HCT116 (cell line): ENCODE results near the gene LINS1. TPM values are rescaled to one million over a fixed set of nuclear protein-coding genes. Genes with fewer than 3 reads are reported as not detected.

Experiments used
- ATAC-seq: fragments of 200-7000 bp; cut with Tn5 transposase; 2 replicates; pipeline ENCODE4 v1.9.1; 2020; ENCODE audit warnings: mild to moderate bottlenecking, moderate library complexity
- BruUV-seq: library from RNA; stranded (reverse); fragments of 400-500 nt; replicated peaks from 2 replicates; lab custom pipeline; 2021; lab: Mats Ljungman, UMichigan
- CTCF ChIA-PET: fragments of 300-600 bp; sonication (Branson Sonifier 250); formaldehyde crosslinking; loops from one replicate; lab custom pipeline; 2021; ENCODE audit warnings: antibody characterized with exemption; lab: Charles Lee
- POLR2A ChIA-PET: fragments of 300-600, 350-600 bp; sonication (Branson Sonifier 250); formaldehyde crosslinking; loops from one replicate; lab custom pipeline; 2021; ENCODE audit warnings: antibody characterized with exemption; lab: Charles Lee
- RAD21 ChIA-PET, 2 experiments: fragments of 300-600 bp; sonication (Branson Sonifier 250); formaldehyde crosslinking; loops; one replicate each; lab custom pipeline; 2023; ENCODE audit warnings: low total read pairs in 2 of 2; ENCODE audit not compliant: uncharacterized antibody in 2 of 2, unreplicated experiment in 2 of 2, low non-redundant PET in 1 of 2; lab: Charles Lee
- DNase-seq: peaks from one replicate; pipeline ENCODE4 v3.0.0-alpha.2; 2010; ENCODE audit warnings: low read depth, low spot score
- H2AFZ ChIP-seq: fragments of 200-600 bp; shearing (Covaris generic), sonication (generic); 2 replicates; pipeline ENCODE4 v1.6.1; 2017; ENCODE audit warnings: low read depth, mixed run types, mixed read lengths, antibody characterized with exemption, low read length; ENCODE audit not compliant: poor library complexity, severe bottlenecking
- H3K27ac ChIP-seq: 2 replicates; pipeline ENCODE4 v1.5.1; 2012; ENCODE audit warnings: low read depth, low read length
- H3K27me3 ChIP-seq: fragments of 200-600 bp; sonication (generic); 2 replicates; pipeline ENCODE4 v1.6.1; 2016; ENCODE audit warnings: mixed run types, low read length, mixed read lengths; ENCODE audit not compliant: insufficient read depth
- H3K36me3 ChIP-seq, 2 experiments: fragments of 200-500 bp in 1 of 2; fragments of 200-600 bp in 1 of 2; sonication (Bioruptor generic) in 1 of 2; sonication (generic) in 1 of 2; 2 replicates each; pipeline versions ENCODE4 v1.5.1 to v1.6.1; 2014 to 2016; ENCODE audit warnings: low read length in 2 of 2, inconsistent platforms in 1 of 2, mixed read lengths in 1 of 2, mixed run types in 1 of 2; ENCODE audit not compliant: insufficient read depth in 2 of 2, control insufficient read depth in 1 of 2
- H3K4me1 ChIP-seq, 2 experiments: fragments of 200-600 bp in 1 of 2; sonication (generic) in 1 of 2; 2 replicates each; pipeline versions ENCODE4 v1.5.1 to v1.6.1; 2012 to 2017; ENCODE audit warnings: low read length in 2 of 2, inconsistent platforms in 1 of 2, mild to moderate bottlenecking in 1 of 2, mixed read lengths in 1 of 2, mixed run types in 1 of 2, moderate library complexity in 1 of 2; ENCODE audit not compliant: insufficient read depth in 2 of 2, control insufficient read depth in 1 of 2
- H3K4me2 ChIP-seq: fragments of 200-600 bp; sonication (generic); 2 replicates; pipeline ENCODE4 v1.6.1; 2017; ENCODE audit warnings: mixed run types, low read length, mixed read lengths
- H3K4me3 ChIP-seq, 2 experiments: fragments of 200-600 bp in 1 of 2; sonication (generic) in 1 of 2; replicated peaks in 1 of 2; 2 replicates each; pipeline ENCODE4 v1.5.1; 2011 to 2016; ENCODE audit warnings: low read length in 2 of 2, control low read depth in 1 of 2, low read depth in 1 of 2, mild to moderate bottlenecking in 1 of 2, mixed read lengths in 1 of 2, mixed run types in 1 of 2
- H3K79me2 ChIP-seq: fragments of 200-600 bp; sonication (generic); 2 replicates; pipeline ENCODE4 v1.6.1; 2017; ENCODE audit warnings: mild to moderate bottlenecking, mixed run types, low read length, moderate library complexity, mixed read lengths; ENCODE audit not compliant: insufficient read depth
- H3K9ac ChIP-seq: fragments of 200-600 bp; sonication (generic); 2 replicates; pipeline ENCODE4 v1.6.1; 2016; ENCODE audit warnings: low read length, mixed read lengths
- H3K9me2 ChIP-seq: fragments of 200-600 bp; sonication (generic), shearing (Covaris generic); 2 replicates; pipeline ENCODE4 v1.6.1; 2017; ENCODE audit warnings: mixed run types, mild to moderate bottlenecking, moderate library complexity; ENCODE audit not compliant: insufficient read depth
- H3K9me3 ChIP-seq, 2 experiments: fragments of 200-500 bp in 1 of 2; fragments of 200-600 bp in 1 of 2; sonication (Bioruptor generic) in 1 of 2; sonication (generic) in 1 of 2; 2 replicates each; pipeline ENCODE4 v1.6.1; 2014 to 2017; ENCODE audit warnings: low read length in 2 of 2, mixed read lengths in 2 of 2, inconsistent platforms in 1 of 2, low read depth in 1 of 2, mild to moderate bottlenecking in 1 of 2, mixed run types in 1 of 2, moderate library complexity in 1 of 2; ENCODE audit not compliant: control insufficient read depth in 1 of 2, insufficient read depth in 1 of 2
- H4K20me1 ChIP-seq: fragments of 200-600 bp; sonication (generic), shearing (Covaris generic); 2 replicates; pipeline ENCODE4 v1.6.1; 2017; ENCODE audit warnings: mixed run types, mild to moderate bottlenecking, moderate library complexity; ENCODE audit not compliant: insufficient read depth
- CBX3 ChIP-seq: IDR thresholded peaks from 2 replicates; pipeline ENCODE4 v1.6.1; 2012; ENCODE audit warnings: low read depth
- CEBPB ChIP-seq: IDR thresholded peaks from 2 replicates; pipeline ENCODE4 v1.6.1; 2012; ENCODE audit warnings: low read depth
- EGR1 ChIP-seq: IDR thresholded peaks from 2 replicates; pipeline ENCODE4 v1.6.1; 2012; ENCODE audit warnings: low read depth
- EZH2 ChIP-seq: fragments of 200-600 bp; sonication (generic); IDR thresholded peaks from 2 replicates; pipeline ENCODE4 v1.6.1; 2017; ENCODE audit warnings: antibody characterized with exemption, mixed run types
- EZH2phosphoT487 ChIP-seq: fragments of 200-600 bp; IDR thresholded peaks from 2 replicates; pipeline ENCODE4 v1.6.1; 2018; ENCODE audit warnings: antibody characterized with exemption, borderline replicate concordance
- FOSL1 ChIP-seq: IDR thresholded peaks from 2 replicates; pipeline ENCODE4 v1.6.1; 2012; ENCODE audit warnings: low read depth
- JUND ChIP-seq: IDR thresholded peaks from 2 replicates; pipeline ENCODE4 v1.6.1; 2012
- MAX ChIP-seq: IDR thresholded peaks from 2 replicates; pipeline ENCODE4 v1.6.1; 2012
- POLR2A ChIP-seq: IDR thresholded peaks from 2 replicates; pipeline ENCODE4 v1.7.0; 2011; ENCODE audit warnings: borderline replicate concordance; ENCODE audit not compliant: insufficient read depth, insufficient read length; ENCODE audit errors: extremely low read depth
- POLR2AphosphoS5 ChIP-seq: IDR thresholded peaks from 2 replicates; pipeline ENCODE4 v1.6.1; 2011; ENCODE audit warnings: mild to moderate bottlenecking, low read depth, low read length, moderate library complexity
- RAD21 ChIP-seq: IDR thresholded peaks from 2 replicates; pipeline ENCODE4 v1.6.1; 2012; ENCODE audit warnings: low read depth, mild to moderate bottlenecking
- REST ChIP-seq: IDR thresholded peaks from 2 replicates; pipeline ENCODE4 v1.6.1; 2012; ENCODE audit warnings: low read depth
- SIN3A ChIP-seq: IDR thresholded peaks from 2 replicates; pipeline ENCODE4 v1.6.1; 2012; ENCODE audit warnings: low read depth
- SRF ChIP-seq: IDR thresholded peaks from 2 replicates; pipeline ENCODE4 v1.6.1; 2012; ENCODE audit warnings: low read depth
- YY1 ChIP-seq: IDR thresholded peaks from 2 replicates; pipeline ENCODE4 v1.6.1; 2011; ENCODE audit warnings: low read length, low read depth, moderate library complexity, mild to moderate bottlenecking; ENCODE audit not compliant: insufficient replicate concordance; ENCODE audit errors: extremely low read depth
- ZFX ChIP-seq: fragments of 450-650 bp; IDR thresholded peaks from 2 replicates; pipeline ENCODE4 v1.6.1; 2017
- ZNF274 ChIP-seq: fragments of 200-500 bp; sonication (Bioruptor generic); IDR thresholded peaks from 2 replicates; pipeline ENCODE4 v1.6.1; 2014; ENCODE audit warnings: mild to moderate bottlenecking, low read depth, low read length, inconsistent platforms
- intact Hi-C: fragments of 100-400 bp; cut with micrococcal nuclease; formaldehyde crosslinking; loops from 2 replicates; pipeline ENCODE4 v1.10.0; 2022
- total RNA-seq: library from RNA; stranded (reverse); gene quantifications from one replicate; pipeline ENCODE4 v1.2.1, GENCODE V29; 2021; ENCODE audit not compliant: unreplicated experiment
- TF ChIP-seq, protein P1 (sequence below): IDR thresholded peaks from 2 replicates; pipeline ENCODE4 v1.6.1; 2011; ENCODE audit warnings: mild to moderate bottlenecking, low read length, moderate library complexity; ENCODE audit not compliant: insufficient replicate concordance; ENCODE audit errors: extremely low read depth

Gene LINS1
- total RNA-seq, 1 experiment from 2014 or later = 14.7 TPM

GRCh38 chr15:100595964-100596363, 6.0 kb downstream of the LINS1 start:
- ATAC-seq (no peak), DNase-seq (no peak)
- no peaks in the 10 kb centered on the region for H3K9me3 ChIP-seq
- H4K20me1 ChIP-seq = 0 out of 2 replicates have a peak, but pooled peaks cover 5% of the 10 kb centered on the region
- no peak overlapping the region for H3K4me3 ChIP-seq
- H3K4me2 ChIP-seq = no peak overlapping the region
- no peaks in the 10 kb centered on the region for H3K27me3 ChIP-seq
- peaks cover 7 to 10% of the 10 kb centered on the region in 2 experiments for H3K4me1 ChIP-seq
- RAD21 ChIA-PET = no interaction called here
- H3K9me2 ChIP-seq = no peaks in the 10 kb centered on the region
- intact Hi-C loops = no loop called here
- peaks cover 98% of the 10 kb centered on the region for H3K79me2 ChIP-seq
- TF ChIP-seq POLR2A (no peak), EZH2phosphoT487 (no peak), YY1 (no peak), REST (no peak), CEBPB (no peak), JUND (no peak), POLR2AphosphoS5 (no peak), EGR1 (no peak), ZNF274 (no peak), FOSL1 (no peak), CBX3 (no peak), SIN3A (no peak), SRF (no peak), RAD21 (no peak), EZH2 (no peak), ZFX (no peak), MAX (no peak)
- TF ChIP-seq, protein P1, sequence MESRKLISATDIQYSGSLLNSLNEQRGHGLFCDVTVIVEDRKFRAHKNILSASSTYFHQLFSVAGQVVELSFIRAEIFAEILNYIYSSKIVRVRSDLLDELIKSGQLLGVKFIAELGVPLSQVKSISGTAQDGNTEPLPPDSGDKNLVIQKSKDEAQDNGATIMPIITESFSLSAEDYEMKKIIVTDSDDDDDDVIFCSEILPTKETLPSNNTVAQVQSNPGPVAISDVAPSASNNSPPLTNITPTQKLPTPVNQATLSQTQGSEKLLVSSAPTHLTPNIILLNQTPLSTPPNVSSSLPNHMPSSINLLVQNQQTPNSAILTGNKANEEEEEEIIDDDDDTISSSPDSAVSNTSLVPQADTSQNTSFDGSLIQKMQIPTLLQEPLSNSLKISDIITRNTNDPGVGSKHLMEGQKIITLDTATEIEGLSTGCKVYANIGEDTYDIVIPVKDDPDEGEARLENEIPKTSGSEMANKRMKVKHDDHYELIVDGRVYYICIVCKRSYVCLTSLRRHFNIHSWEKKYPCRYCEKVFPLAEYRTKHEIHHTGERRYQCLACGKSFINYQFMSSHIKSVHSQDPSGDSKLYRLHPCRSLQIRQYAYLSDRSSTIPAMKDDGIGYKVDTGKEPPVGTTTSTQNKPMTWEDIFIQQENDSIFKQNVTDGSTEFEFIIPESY = no peak
- H2AFZ ChIP-seq = no peak overlapping the region
- CTCF ChIA-PET = no interaction called here
- no TSS peak for BruUV-seq
- H3K27ac ChIP-seq = no peak overlapping the region
- H3K9ac ChIP-seq = no peak overlapping the region
- no peaks in the 10 kb centered on the region for H3K36me3 ChIP-seq
- POLR2A ChIA-PET = no interaction called here
